Panc1 (cell line): Measurements from ENCODE around the gene CCDC6.

Experiments
- CTCF ChIP-seq: fragments of 450-650 bp; IDR thresholded peaks from 2 replicates; pipeline ENCODE4 v1.5.1; 2017; ENCODE audit warnings: mild to moderate bottlenecking
- POLR2AphosphoS5 ChIP-seq: IDR thresholded peaks from 2 replicates; pipeline ENCODE4 v1.6.1; 2012; ENCODE audit warnings: mild to moderate bottlenecking, low read depth, low read length, moderate library complexity

GRCh38 chr10:59803714-59804113 lies 102.6 kb downstream of the CCDC6 start:
- TF ChIP-seq CTCF (no peak), POLR2AphosphoS5 (no peak)
